ENCODE results near the gene ZNF516. TPM values are rescaled to one million over a fixed set of nuclear protein-coding genes. Genes with fewer than 3 reads are reported as not detected.

ZNF516 gene
- total and polyA plus RNA-seq, 9 donors = 13.5 to 110 (median 95.2) TPM

GRCh38 chr18:76518123-76518859 is 23.2 kb upstream of the ZNF516 start:
- TF ChIP-seq POLR2A (IDR thresholded peaks at IDR 0.05) = no peak
- TF ChIP-seq, protein P1, sequence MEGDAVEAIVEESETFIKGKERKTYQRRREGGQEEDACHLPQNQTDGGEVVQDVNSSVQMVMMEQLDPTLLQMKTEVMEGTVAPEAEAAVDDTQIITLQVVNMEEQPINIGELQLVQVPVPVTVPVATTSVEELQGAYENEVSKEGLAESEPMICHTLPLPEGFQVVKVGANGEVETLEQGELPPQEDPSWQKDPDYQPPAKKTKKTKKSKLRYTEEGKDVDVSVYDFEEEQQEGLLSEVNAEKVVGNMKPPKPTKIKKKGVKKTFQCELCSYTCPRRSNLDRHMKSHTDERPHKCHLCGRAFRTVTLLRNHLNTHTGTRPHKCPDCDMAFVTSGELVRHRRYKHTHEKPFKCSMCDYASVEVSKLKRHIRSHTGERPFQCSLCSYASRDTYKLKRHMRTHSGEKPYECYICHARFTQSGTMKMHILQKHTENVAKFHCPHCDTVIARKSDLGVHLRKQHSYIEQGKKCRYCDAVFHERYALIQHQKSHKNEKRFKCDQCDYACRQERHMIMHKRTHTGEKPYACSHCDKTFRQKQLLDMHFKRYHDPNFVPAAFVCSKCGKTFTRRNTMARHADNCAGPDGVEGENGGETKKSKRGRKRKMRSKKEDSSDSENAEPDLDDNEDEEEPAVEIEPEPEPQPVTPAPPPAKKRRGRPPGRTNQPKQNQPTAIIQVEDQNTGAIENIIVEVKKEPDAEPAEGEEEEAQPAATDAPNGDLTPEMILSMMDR (IDR thresholded peaks at IDR 0.05) = peak in 1 of 3 donors; percentile 7
- Histone ChIP-seq H3K36me3 (no peaks in the 10 kb centered on the region), H3K4me3 (peak overlapping the region; percentile 33), H3K4me1 (ENCODE audit: insufficient read depth) (peaks cover 6% of the 10 kb centered on the region), H3K9me3 (no peaks in the 10 kb centered on the region), H3K27me3 (no peaks in the 10 kb centered on the region), H3K27ac (peak overlapping the region; percentile 63 to 90)
- WGBS, 3 donors = 6 to 15% (median 12%) methylated on average over 25 of the region's 25 CpGs
- peak; percentile 74 to 81 (median 80) for DNase-seq
- intact Hi-C loops (cut with DNase I) = no loop called here

DNA sequence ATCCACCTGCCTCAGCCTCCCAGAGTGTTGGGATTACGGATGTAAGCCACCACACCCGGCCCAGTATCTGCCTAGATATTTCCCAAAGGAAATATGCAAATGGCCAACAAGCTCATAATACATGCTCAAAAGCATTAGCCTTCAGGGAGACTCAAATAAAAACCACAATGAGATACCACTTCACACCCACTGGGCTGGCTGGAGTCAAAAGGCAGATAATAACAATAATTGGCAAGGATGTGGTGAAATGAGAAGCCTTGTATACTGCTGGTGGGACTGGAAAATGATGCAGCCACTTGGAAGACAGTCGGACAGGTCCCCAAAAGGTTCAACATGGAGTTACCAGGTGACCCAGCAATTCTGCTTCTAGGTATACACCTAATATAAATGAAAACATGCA is 20.5 kb upstream of the ZNF516 start:
- H3K9me3 ChIP-seq = no peaks in the 10 kb centered on the region
- intact Hi-C loops (cut with DNase I) = no loop called here
- TF ChIP-seq, protein P1 (IDR thresholded peaks at IDR 0.05) = no peak
- TF ChIP-seq POLR2A (IDR thresholded peaks at IDR 0.05) = no peak

GRCh38 chr18:76514573-76514972 is 19.5 kb upstream of the ZNF516 start:
- Histone ChIP-seq H3K27ac (no peak overlapping the region), H3K36me3 (no peaks in the 10 kb centered on the region), H3K9me3 (no peaks in the 10 kb centered on the region), H3K27me3 (no peaks in the 10 kb centered on the region), H3K4me1 (ENCODE audit: insufficient read depth) (no peaks in the 10 kb centered on the region), H3K4me3 (no peak overlapping the region)
- WGBS, 3 donors = 84 to 87% (median 87%) methylated on average over 10 of the region's 10 CpGs
- no peak for DNase-seq
- intact Hi-C loops (cut with DNase I) = no loop called here
- TF ChIP-seq EP300 (IDR thresholded peaks at IDR 0.05) = no peak
- no peak for TF ChIP-seq POLR2A (IDR thresholded peaks at IDR 0.05)
- TF ChIP-seq, protein P1 (IDR thresholded peaks at IDR 0.05) = no peak

More for the DNA sequence above, 20.5 kb upstream of the ZNF516 start:
- H3K27me3 ChIP-seq = no peaks in the 10 kb centered on the region
- DNase-seq = no peak
- no peaks in the 10 kb centered on the region for H3K36me3 ChIP-seq
- 79 to 84% (median 83%) methylated on average over 3 of the region's 3 CpGs for WGBS, 3 donors
- H3K4me1 ChIP-seq (ENCODE audit: insufficient read depth) = no peaks in the 10 kb centered on the region
- no peak overlapping the region for H3K27ac ChIP-seq
- no peak overlapping the region for H3K4me3 ChIP-seq

DNA sequence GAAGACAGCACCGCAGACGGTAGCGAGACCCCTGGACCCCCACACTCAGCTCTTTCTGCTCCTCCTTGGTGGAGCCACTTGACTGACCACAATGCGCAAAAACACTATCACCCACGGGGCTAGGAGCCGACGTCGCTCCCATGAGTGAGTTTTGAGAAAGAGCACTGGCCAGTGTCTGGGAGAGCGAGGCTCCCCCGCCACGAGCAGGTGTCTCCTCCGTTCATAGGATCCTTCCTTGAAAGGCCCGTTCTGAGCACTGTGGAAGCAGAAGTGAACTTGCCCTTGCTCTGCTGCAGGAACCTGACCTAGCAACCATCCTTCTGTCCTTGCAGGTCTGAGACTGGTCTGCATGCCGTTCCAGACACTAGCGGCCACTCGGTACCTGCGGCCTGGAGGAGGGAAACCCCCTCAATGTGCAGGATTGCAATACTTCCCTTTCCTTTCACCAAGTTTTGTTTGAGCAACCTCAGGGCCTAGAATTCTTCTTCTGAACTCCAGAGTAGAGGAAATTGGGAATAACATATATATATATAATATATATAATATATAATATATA is 12.9 kb upstream of the ZNF516 start:
- Histone ChIP-seq H3K36me3 (no peaks in the 10 kb centered on the region), H3K4me3 (no peak overlapping the region), H3K27me3 (no peaks in the 10 kb centered on the region), H3K9me3 (no peaks in the 10 kb centered on the region), H3K27ac (no peak overlapping the region), H3K4me1 (ENCODE audit: insufficient read depth) (no peaks in the 10 kb centered on the region)
- intact Hi-C loops (cut with DNase I) = no loop called here
- peak in 1 of 5 donors; percentile 19 for DNase-seq
- WGBS, 3 donors = 95 to 97% (median 96%) methylated on average over 17 of the region's 17 CpGs
- TF ChIP-seq EP300 (IDR thresholded peaks at IDR 0.05) = no peak
- TF ChIP-seq, protein P1 (IDR thresholded peaks at IDR 0.05) = no peak
- no peak for TF ChIP-seq POLR2A (IDR thresholded peaks at IDR 0.05)
